GM21367 (cell line): ENCODE results near the gene RTEL1.
"Not testable (repeated sequence)": the region's sequence is repeated elsewhere in the genome, so short reads cannot be mapped to it uniquely, and the experiment has no call there.

Experiments
- ATAC-seq: cut with Tn5 transposase; IDR thresholded peaks from one replicate; pipeline ENCODE4 v1.9.1; 2021; ENCODE audit not compliant: unreplicated experiment

RTEL1 gene

DNA sequence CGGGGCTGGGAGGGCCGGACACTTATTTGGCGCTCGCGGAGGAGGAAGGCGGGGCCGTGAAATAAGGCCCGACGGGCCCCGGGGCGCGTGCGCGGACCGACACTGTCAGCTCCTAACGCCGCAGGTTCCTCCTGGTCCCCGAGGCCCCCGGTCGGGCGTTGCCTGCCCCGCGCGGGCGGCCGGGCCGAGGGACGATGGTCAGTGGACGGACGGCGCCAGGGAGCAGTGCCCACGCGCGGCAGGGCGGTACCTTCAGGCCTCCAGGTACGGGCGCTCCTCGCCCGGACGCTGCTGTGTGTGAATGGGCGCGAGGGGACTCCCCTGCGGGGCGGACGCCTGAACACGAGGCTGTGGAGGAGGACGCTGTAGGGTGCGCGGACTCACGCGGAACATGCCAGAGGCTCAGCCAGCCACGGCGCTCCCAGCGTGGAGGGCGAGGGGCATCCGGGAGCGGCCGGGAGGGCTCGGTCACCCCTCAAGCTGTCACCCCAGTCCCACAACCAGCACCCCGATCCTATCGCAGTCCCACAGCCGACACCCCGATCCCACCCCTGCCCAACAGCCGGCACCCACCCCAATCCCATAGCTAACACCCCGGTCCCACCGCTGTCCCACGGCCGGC is 30.9 kb upstream of the RTEL1 start:
- ATAC-seq: peak; percentile 64

DNA sequence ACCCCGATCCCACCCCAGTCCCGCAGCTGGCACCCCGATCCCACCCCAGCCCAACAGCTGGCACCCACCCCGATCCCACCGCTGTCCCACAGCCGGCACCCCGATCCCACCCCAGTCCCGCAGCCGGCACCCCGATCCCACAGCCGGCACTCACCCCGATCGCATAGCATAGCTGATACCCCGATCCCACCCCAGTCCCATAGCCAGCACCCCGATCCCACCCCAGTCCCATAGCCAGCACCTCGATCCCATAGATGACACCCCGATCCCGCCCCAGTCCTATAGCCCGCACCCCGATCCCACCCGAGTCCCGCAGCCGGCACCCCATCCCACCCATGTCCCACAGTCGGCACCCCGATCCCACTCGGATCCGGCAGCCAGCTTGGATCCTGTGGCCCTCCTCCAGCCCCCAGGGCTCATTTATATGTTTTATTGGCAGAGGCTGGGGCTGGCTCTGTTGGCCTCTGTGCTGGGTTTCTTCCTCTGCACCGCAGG is 30.3 kb upstream of the RTEL1 start:
- ATAC-seq: no peak

DNA sequence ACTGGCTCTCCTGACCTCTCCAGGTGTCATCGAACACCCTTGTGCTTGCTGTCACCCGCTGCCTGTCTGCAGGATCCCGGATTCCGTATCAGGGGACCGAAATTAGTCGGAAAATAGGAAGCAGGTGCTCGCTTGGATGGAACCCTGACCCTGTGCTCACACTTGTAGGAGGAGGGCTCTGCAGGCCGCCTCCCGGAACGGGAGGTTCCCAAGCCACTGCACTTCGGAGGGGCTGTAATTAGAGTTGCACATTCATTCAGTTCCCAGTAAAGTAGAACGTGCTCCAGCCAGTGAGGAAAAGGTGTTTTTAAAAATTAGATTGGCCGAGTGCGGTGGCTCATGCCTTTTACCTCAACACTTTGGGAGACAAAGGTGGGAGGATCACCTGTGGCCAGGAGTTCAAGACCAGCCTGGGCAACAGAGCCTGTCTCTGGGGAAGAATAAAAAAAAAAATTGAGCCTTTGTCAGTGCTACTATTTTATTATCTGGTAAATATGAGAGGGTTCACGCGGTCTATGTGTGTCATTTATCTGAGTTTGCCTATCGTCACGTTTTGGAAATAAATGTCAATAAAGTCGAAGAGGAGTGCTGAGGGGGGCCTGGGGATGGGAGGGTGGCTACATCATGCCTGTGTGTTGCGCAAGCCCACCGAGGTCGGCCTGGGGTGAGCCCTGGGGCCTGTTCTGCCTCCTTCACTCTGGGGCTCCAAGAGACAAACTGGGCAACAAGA is 29.7 kb upstream of the RTEL1 start:
- ATAC-seq: no peak

DNA sequence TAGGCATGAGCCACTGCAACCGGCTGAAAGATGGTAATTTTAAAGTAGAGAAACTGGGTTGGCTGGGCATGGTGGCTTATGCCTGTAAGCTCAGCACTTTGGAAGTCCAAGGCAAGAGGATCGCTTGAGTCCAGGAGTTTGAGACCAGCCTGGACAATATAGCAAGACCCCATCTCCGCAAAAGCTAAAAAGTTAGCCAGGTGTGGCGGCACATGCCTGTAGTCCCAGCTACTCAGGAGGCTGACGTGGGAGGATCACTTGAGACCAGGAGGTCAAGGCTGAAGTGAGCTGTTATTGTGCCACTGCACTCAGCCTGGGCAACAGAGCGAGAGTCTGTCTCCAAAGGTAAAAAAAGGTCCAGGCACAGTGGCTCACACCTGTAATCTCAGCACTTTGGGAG is 27.2 kb upstream of the RTEL1 start:
- ATAC-seq: not testable (repeated sequence)

DNA sequence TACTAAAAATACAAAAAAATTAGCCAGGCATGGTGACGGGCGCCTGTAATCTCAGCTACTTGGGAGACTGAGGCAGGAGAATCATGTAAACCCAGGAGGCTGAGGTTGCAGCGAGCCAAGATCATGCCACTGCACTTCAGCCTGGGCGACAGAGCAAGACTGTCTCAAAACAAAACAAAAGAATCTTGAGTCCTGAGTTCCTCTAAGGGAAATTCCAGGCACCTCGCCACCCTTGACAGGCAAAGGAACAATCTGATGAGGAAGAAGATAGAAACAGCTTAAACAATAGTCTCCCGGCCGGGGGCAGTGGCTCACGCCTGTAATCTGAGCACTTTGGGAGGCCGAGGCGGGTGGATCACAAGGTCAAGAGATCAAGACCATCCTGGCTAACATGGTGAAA is 26.7 kb upstream of the RTEL1 start:
- ATAC-seq: not testable (repeated sequence)

DNA sequence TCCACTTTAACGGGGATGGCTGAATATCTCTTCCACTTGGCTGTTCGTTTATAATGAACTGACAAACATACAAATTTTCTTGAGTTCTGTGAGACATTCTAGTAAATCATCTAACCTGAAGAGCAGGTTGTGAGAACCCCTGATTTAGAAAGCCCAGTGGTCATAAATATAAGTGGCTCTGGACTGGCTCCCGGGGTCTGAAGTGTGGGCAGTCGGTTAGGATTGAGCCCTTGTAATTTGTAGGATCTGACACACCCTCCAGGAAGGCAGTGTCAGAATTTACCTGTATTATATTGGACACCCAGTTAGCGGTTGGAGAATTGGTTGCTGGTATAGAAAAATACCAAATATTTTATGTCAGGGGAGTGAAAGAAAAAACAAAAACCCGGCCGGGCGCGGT is 24.4 kb upstream of the RTEL1 start:
- ATAC-seq: no peak

DNA sequence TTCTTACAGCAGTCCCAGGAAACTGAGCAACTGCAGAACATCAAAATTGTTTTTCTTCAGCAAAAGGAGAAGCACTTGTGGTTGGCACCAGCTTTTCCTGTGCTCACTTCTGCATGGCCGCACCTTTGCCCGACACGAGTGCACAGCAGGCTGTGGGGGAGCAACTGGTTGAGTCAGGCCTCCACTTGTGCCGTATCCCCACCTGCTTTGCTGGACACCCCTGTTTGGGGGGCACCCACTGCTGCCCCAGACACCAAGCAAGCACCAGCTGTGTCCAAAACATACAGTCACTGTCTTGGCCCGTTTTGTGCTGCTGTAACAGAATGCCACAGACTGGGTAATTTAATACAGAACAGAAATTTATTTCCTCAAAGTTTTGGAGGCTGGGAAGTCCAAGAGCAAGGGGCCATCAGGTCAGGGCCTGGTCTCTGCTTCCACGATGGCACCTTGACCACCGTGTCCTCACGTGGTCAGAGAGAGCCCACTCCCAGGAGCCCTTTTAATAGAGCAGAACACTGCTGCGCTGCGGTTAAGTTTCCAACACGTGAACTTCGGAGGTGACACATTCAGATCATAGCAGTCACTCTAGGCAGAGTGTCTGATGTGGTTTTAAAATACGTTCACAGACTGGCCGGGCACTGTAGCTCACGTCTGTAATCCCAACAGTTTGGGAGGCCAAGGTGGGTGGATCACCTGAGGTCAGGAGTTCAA is 22.5 kb upstream of the RTEL1 start:
- no peak for ATAC-seq

DNA sequence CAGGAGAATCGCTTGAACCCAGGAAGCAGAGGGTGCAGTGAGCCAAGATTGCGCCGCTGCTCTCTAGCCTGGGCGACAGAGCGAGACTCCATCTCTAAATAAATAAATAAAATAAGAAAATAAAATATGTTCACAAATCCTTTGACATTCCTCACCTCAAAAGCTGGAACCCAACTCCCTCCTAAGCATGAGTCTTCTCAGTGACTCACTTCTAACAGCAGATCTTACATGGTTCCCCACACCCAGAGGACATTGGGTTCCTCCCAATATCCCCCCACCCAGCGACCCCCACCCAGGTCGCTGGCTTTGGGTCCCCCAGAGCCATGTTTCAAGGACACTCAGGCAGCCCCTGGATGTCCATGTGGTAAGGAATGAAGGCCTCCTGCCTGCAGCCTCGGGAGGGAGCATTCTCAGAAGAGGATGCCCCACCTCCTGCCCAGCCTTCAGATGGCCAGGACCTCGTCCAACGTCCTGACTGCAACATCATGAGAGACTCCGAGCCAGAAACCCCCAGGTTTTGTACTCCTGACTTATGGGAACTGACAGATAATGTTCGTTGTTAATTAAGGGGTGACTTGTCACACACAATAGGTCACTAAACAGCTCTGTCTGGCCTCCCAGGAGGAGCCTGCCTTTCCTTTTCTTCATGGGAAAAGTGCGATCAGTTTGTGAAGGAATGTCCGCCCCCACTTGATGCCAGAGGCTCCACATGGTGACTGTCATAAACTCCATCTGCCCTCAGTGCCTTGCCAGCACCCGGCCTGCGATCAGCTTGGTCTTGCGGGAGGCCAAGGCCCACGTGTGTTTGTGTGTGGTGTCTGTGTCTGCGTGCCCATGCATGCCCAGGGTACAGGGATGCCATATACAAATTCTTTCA is 21.1 kb upstream of the RTEL1 start:
- ATAC-seq: no peak

DNA sequence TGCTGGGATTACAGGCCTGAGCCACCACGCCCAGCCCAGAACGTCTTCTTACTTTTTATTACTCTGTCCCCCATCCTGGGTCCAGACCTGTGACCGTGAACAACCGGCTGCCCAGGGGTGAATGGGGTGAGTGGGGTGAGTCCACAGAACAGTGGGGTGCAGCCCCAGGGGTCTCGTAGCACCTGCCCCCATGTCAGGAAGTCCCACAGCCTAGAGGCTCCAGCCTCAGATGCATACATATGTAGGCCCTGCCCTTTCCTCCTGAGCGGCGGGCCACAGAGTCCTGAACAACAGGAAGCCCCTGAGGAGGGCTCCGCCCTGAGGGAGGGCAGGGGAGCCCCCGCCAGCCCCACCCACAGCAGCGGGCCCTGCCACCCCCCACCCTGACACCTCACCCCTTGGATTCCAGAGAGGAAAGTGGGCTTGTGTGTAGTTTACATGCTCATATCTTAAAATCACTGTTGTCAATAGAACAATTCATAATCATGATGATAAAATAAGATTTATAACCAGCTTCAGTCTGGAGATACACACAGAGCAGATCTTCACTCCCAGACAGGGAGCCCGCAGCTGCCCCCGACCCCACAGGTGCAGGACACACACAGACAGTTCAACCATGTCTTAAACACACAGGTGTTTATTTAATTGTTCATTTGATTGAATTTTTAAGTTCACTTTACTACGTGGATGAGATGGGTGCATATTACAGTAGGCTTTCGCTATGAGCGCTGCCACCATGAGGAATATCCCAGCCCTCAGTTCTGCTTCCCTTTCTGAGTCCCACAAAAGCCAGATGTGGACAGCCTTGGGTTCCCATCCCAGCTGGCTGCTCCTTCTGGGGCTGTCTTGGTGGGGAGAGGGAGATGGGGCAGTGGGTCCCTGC is 18.8 kb upstream of the RTEL1 start:
- no peak for ATAC-seq

DNA sequence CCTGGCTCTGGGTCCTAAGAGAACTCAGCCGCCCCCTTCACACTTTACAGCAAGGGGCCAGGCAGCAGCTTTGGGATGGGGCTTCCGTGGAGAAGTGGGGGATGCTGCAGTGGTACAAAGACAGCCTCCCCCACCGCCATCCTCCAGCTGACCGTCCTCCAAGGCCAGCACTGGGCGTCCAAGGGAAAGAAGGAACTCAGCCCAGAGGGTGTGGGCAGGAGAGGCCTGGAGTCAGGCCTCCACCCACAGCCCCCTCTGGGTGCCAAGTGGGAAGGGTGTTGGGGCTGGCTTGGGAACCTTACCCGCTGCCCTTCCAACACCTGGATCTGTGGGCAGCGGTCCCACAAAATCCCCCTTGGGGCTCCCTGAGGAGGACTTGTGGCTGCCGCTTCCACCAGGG is 18.0 kb upstream of the RTEL1 start:
- ATAC-seq: no peak

DNA sequence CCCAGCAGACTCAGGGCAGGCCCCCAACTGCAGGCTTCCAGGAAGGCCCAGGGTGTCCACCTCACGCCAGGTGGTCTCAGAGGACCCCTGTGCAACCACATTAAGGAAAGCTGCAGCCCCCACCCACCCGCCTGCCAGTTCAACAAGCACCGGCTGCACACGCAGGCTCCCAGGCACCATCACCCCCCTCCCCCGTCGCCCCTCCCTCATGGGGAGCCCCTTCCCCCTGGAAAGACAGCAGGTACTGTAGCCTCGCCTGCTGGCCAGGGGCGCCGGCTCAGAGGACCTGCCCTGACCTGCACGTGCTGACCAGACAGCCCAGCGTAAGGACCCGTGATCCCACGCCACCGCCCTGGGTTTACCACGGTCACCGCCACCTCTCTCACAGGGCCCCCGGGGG is 17.4 kb upstream of the RTEL1 start:
- not testable (repeated sequence) for ATAC-seq

DNA sequence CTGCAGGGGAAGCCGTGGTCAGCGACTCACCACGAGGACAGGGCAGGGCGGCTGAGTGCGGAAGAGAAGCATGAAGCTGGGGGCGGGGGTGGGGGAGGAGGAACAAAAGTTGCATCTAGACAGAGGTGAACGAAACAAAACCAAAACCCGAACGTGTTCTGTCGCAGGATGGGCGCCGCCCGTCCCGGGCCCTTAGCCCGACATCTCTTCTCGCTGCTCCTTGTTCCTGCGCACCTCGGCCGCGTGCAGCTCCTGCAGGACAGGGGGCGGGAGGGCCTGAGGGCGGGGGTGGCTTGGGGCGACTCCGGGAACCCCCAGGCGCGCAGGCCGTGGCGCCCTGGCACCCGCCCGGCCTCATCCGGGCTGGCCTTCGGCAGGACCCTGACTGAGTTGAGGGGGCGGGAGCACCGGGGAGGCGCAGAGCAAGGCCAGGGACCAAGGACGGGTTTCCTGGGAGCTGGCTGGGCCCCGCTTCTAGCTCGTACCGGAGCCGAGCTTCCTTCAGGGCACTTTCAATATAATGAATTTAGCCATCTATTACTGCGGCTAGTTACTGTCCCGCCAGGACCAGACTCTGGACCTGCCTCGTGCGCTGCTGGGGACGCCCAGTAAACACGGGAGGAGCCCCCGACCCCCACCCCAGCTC is 16.8 kb upstream of the RTEL1 start:
- ATAC-seq: peak; percentile 17

DNA sequence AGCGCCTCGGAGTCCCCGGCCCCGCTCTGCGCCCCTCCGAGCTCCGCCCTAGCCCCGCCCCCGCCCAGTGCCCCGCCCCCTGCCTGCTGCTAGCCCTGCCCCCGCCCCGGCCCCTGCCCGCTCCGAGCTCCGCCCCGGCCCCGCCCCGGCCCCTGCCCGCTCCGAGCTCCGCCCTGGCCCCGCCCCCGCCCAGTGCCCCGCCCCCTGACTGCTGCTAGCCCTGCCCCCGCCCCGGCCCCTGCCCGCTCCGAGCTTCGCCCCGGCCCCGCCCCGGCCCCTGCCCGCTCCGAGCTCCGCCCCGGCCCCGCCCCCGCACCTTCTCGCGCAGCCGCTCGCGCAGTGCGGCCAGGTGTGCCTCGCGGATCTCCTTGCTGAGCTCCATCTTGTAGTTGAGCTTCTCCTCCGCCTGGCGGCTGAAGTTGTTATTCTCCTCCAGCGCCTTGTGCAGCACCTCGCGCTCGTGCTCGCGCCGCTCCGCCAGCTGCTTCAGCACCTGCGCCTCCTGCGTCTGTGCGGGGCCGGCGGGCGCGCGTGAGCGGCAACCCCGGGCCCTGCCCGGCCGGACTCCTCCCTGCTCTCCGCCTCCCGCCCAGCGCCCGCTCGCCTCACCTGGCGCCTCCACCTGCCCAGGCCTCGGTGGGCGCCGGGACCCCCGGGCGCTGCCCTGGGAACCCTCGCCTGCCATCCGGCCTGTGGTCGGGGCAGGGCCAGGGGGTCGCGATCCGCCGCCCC is 16.2 kb upstream of the RTEL1 start:
- ATAC-seq: peak; percentile 38

DNA sequence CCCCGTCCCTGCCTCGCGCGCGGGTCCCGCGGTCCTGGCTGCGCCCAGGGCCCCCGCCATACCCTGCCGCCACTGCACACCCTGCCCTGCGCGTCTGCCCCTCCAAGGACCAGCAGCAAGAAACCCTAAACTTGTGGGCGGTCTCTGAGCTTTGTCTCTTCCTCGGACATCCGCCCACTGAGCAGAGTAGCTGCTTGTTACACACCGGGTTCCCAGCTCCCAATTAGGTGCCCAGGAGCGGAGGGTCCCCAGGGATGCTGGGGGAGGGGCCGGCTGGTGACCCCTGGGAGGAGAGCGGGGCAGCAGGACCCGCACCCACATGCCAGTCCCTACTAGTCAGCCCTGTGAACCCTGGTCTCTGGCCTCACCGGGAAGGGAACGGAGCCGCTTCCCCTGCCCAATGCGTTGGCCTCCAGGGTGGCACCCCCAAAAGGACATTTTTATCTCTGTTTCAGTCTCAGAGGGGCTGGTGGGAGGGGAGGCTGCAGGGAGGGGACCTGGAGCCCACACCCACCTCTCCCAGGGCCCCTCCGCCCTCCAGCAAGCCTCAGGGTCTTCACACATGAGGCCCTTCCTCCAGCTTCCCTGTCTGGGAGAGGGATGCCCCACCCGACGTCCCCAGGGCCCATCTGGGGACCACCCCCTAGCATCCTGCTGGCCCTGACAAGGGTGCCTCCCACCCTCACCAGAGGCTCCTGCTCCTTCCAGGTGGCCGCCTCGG is 15.4 kb upstream of the RTEL1 start:
- no peak for ATAC-seq

DNA sequence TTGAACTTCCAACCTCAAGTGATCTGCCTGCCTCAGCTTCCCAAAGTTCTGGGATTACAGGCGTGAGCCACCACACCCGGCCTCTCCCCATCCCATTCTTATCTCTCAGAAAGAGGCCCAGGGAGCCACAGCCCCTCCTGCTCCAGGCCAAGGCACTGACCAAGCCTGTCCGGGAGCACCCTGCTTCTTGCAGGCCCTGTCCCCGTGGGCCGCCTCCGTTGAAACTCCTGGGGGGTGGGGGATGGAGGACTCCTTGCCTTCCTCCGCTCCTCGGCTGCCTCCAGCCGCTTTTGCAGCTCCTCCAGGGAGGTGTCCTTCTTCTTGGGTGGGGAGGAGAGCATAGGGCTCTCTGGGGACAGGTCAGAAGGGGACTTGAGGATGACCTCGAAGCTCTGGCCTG is 14.6 kb upstream of the RTEL1 start:
- no peak for ATAC-seq

DNA sequence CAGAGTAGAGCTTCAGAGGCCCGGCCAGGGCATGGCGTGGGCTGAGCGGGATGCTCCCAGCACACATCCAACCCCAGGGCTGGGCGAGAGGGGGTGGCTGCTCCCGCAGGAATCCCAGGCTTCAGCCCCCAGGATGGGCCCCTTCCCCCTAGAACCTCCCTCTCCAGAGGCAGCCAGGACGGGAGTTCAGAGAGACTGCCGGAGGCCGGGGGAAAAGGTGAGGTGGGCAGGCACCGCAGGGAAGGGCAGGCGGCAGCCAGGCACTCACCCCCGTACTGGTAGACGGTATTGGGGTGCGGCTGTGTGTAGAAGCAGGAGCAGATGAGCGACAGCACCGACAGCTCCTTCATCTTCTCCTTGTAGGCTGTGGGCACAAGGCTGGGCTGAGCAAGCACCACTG is 14.2 kb upstream of the RTEL1 start:
- no peak for ATAC-seq

DNA sequence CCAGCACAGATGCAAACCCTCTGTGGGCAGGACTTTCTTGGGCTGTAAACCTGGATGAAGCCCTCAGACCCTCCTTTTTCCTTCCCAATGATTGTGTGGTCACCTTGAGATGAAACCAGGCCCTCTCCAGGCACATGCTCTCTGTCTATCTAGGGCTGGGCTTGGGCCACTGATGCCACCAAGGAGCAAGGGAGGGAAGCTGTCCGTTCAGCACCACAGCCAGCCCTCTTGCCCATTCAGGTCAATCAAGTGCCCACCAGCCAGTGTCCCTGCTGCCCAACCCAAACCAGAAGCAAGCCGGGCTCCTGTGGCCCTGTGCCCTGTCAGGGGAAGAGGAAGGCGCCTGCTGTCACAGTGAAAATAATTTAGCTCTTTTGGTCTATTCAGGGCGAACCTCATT is 12.9 kb upstream of the RTEL1 start:
- ATAC-seq: no peak

DNA sequence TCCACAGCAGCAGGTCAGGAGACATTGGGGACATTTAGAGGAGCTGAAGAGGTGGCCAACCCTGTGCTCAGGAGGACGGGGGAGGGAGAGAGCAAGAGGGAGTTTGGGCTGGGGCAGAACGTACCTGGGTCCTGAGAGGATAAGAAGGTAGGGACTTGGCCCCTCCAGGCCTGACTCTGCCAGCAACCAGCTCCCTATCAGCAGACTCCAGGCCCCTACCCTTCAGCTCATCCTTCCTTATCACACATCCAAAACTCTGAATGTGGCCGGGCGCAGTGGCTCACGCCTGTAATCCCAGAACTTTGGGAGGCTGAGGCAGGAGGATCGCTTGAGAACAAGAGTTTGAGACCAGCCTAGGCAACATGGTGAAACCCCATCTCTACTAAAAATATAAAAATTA is 9.9 kb upstream of the RTEL1 start:
- ATAC-seq: no peak
